IMR-90 (cell line): ENCODE measurements around the gene PHLDA2. TPM values are rescaled to one million over a fixed set of nuclear protein-coding genes. Genes with fewer than 3 reads are reported as not detected.
A peak's percentile ranks its signal among the peaks of the same experiment; 100 is the strongest.

ENCODE experiments used
- ATAC-seq: fragments of 200-7000 bp; cut with Tn5 transposase; 2 replicates; pipeline ENCODE4 v1.9.1; 2020; ENCODE audit warnings: low read depth, mild to moderate bottlenecking, moderate library complexity
- BruUV-seq: library from RNA; stranded (reverse); fragments of 400-500 nt; replicated peaks from 2 replicates; lab custom pipeline; 2021; lab: Mats Ljungman, UMichigan
- CTCF ChIA-PET: fragments of 300-600 bp; formaldehyde crosslinking; extraction: SDS; loops from one replicate; lab custom pipeline; 2021; ENCODE audit warnings: antibody characterized with exemption; lab: Yijun Ruan, JAX
- POLR2A ChIA-PET: fragments of 300-600 bp; sonication (Branson Sonifier 250); formaldehyde crosslinking; loops from one replicate; lab custom pipeline; 2022; ENCODE audit warnings: antibody characterized with exemption; ENCODE audit not compliant: unreplicated experiment; lab: Charles Lee
- DNase-seq: peaks from one replicate; pipeline ENCODE4 v3.0.0; 2013
- H2AFZ ChIP-seq: replicated peaks from 2 replicates; pipeline ENCODE3; 2013; ENCODE audit warnings: low read length, mild to moderate bottlenecking; ENCODE audit not compliant: poor library complexity
- H2AK5ac ChIP-seq: 2 replicates; pipeline ENCODE4 v1.6.1; 2013; ENCODE audit warnings: low read depth, low read length, inconsistent platforms
- H2AK9ac ChIP-seq: replicated peaks from 2 replicates; pipeline ENCODE3; 2013; ENCODE audit warnings: mild to moderate bottlenecking, low read depth, low read length, moderate library complexity; ENCODE audit not compliant: poor library complexity
- H2BK120ac ChIP-seq: 2 replicates; pipeline ENCODE4 v1.6.1; 2013; ENCODE audit warnings: low read depth, low read length, inconsistent platforms
- H2BK15ac ChIP-seq: 3 replicates; pipeline ENCODE4 v1.6.1; 2013; ENCODE audit warnings: low read depth, low read length, inconsistent platforms
- H2BK20ac ChIP-seq: 2 replicates; pipeline ENCODE4 v1.6.1; 2013; ENCODE audit warnings: low read depth, mild to moderate bottlenecking, inconsistent platforms, low read length, moderate library complexity
- H2BK5ac ChIP-seq: 2 replicates; pipeline ENCODE4 v1.6.1; 2013; ENCODE audit warnings: mild to moderate bottlenecking, low read depth, low read length, inconsistent platforms; ENCODE audit not compliant: poor library complexity, severe bottlenecking
- H3K14ac ChIP-seq: replicated peaks from 2 replicates; pipeline ENCODE4 v1.6.1; 2013; ENCODE audit warnings: low read depth, low read length, inconsistent platforms
- H3K18ac ChIP-seq: 2 replicates; pipeline ENCODE4 v1.6.1; 2013; ENCODE audit warnings: low read depth, low read length, control low read depth
- H3K23ac ChIP-seq: 2 replicates; pipeline ENCODE4 v1.6.1; 2013; ENCODE audit warnings: low read depth, low read length, inconsistent platforms
- H3K27ac ChIP-seq: 2 replicates; pipeline ENCODE4 v1.5.1; 2013; ENCODE audit warnings: mild to moderate bottlenecking, control low read depth, low read length; ENCODE audit not compliant: insufficient read depth
- H3K27me3 ChIP-seq: 2 replicates; pipeline ENCODE4 v1.6.1; 2013; ENCODE audit warnings: low read length; ENCODE audit not compliant: control insufficient read depth, insufficient read depth
- H3K36me3 ChIP-seq: 2 replicates; pipeline ENCODE4 v1.6.1; 2013; ENCODE audit warnings: low read length, mixed read lengths; ENCODE audit not compliant: control insufficient read depth, insufficient read depth
- H3K4ac ChIP-seq: 2 replicates; pipeline ENCODE4 v1.6.1; 2013; ENCODE audit warnings: low read depth, low read length, inconsistent platforms
- H3K4me1 ChIP-seq: 2 replicates; pipeline ENCODE4 v1.6.1; 2013; ENCODE audit warnings: low read length, mixed read lengths; ENCODE audit not compliant: control insufficient read depth, insufficient read depth
- H3K4me2 ChIP-seq: 2 replicates; pipeline ENCODE4 v1.6.1; 2013; ENCODE audit warnings: low read depth, mild to moderate bottlenecking, control low read depth, low read length, moderate library complexity
- H3K4me3 ChIP-seq: 2 replicates; pipeline ENCODE4 v1.5.1; 2013; ENCODE audit warnings: low read depth, mild to moderate bottlenecking, control low read depth, low read length, moderate library complexity; ENCODE audit not compliant: insufficient read depth
- H3K56ac ChIP-seq: 2 replicates; pipeline ENCODE4 v1.6.1; 2013; ENCODE audit warnings: low read length, inconsistent platforms; ENCODE audit not compliant: insufficient read depth; ENCODE audit errors: extremely low read depth
- H3K79me1 ChIP-seq, 2 experiments: 2 replicates each; pipeline ENCODE4 v1.6.1; 2013; ENCODE audit warnings: low read length in 2 of 2, inconsistent platforms in 1 of 2, low read depth in 1 of 2
- H3K9ac ChIP-seq: 2 replicates; pipeline ENCODE4 v1.6.1; 2013; ENCODE audit warnings: low read depth, low read length, control low read depth
- H3K9me1 ChIP-seq: 2 replicates; pipeline ENCODE4 v1.6.1; 2013; ENCODE audit warnings: low read length, inconsistent platforms; ENCODE audit not compliant: insufficient read depth
- H3K9me3 ChIP-seq: 2 replicates; pipeline ENCODE4 v1.6.1; 2013; ENCODE audit warnings: low read length; ENCODE audit not compliant: control insufficient read depth, insufficient read depth
- H4K20me1 ChIP-seq: 2 replicates; pipeline ENCODE4 v1.6.1; 2013; ENCODE audit warnings: low read length, inconsistent platforms; ENCODE audit not compliant: insufficient read depth
- H4K5ac ChIP-seq: 2 replicates; pipeline ENCODE4 v1.6.1; 2013; ENCODE audit warnings: mild to moderate bottlenecking, low read depth, low read length, control low read depth
- H4K8ac ChIP-seq, 2 experiments: 2 replicates each; pipeline ENCODE4 v1.6.1; 2013; ENCODE audit warnings: low read depth in 2 of 2, low read length in 2 of 2, control low read depth in 1 of 2, inconsistent platforms in 1 of 2
- H4K91ac ChIP-seq: 2 replicates; pipeline ENCODE4 v1.6.1; 2013; ENCODE audit warnings: low read depth, low read length, inconsistent platforms; ENCODE audit not compliant: insufficient read depth
- BHLHE40 ChIP-seq: fragments of 150-350 bp; IDR thresholded peaks from 2 replicates; pipeline ENCODE4 v1.6.1; 2016; ENCODE audit warnings: mild to moderate bottlenecking, low read depth, low read length
- CEBPB ChIP-seq: IDR thresholded peaks from 2 replicates; pipeline ENCODE4 v1.6.1; 2012; ENCODE audit warnings: low read depth, low read length, improper control_type of control experiment
- CHD1 ChIP-seq: IDR thresholded peaks from 2 replicates; pipeline ENCODE4 v1.6.1; 2012; ENCODE audit warnings: low read depth, low read length, improper control_type of control experiment
- CTCF ChIP-seq: conservative IDR thresholded peaks from 2 replicates; pipeline ENCODE4 v1.5.1; 2012; ENCODE audit warnings: mild to moderate bottlenecking, low read depth, low read length, improper control_type of control experiment
- FOS ChIP-seq: fragments of 150-350 bp; IDR thresholded peaks from 2 replicates; pipeline ENCODE4 v1.6.1; 2016; ENCODE audit warnings: low read depth, low read length
- MAFK ChIP-seq: IDR thresholded peaks from 2 replicates; pipeline ENCODE4 v1.6.1; 2012; ENCODE audit warnings: low read depth, low read length, improper control_type of control experiment
- MAZ ChIP-seq: IDR thresholded peaks from 2 replicates; pipeline ENCODE4 v1.6.1; 2012; ENCODE audit warnings: low read depth, mild to moderate bottlenecking, low read length, improper control_type of control experiment, moderate library complexity, borderline replicate concordance
- MXI1 ChIP-seq: IDR thresholded peaks from 2 replicates; pipeline ENCODE4 v1.6.1; 2012; ENCODE audit warnings: low read depth, mild to moderate bottlenecking, low read length, moderate library complexity, borderline replicate concordance
- NFE2L2 ChIP-seq: fragments of 150-350 bp; IDR thresholded peaks from 2 replicates; pipeline ENCODE4 v1.6.1; 2016; ENCODE audit warnings: low read depth, mild to moderate bottlenecking, low read length
- RAD21 ChIP-seq: IDR thresholded peaks from 2 replicates; pipeline ENCODE4 v1.6.1; 2012; ENCODE audit warnings: low read length, improper control_type of control experiment
- RFX5 ChIP-seq: IDR thresholded peaks from 2 replicates; pipeline ENCODE4 v1.8.0; 2012; ENCODE audit warnings: low read depth, mild to moderate bottlenecking, low read length, moderate library complexity
- SMC3 ChIP-seq: fragments of 150-350 bp; IDR thresholded peaks from 2 replicates; pipeline ENCODE4 v1.6.1; 2016; ENCODE audit warnings: low read depth, mild to moderate bottlenecking, antibody characterized with exemption, low read length, moderate library complexity
- USF2 ChIP-seq: fragments of 150-350 bp; IDR thresholded peaks from 2 replicates; pipeline ENCODE4 v1.6.1; 2017; ENCODE audit warnings: mild to moderate bottlenecking, antibody characterized with exemption, low read length, low read depth
- WGBS, 2 experiments: methylation state at CpG; one replicate each; pipeline versions ENCODE4 v1.1.5 to v1.1.7; 2013; ENCODE audit warnings: missing lambda C conversion rate in 2 of 2; ENCODE audit not compliant: insufficient read length in 1 of 2; ENCODE audit errors: extremely low coverage in 2 of 2; 5-methylcytosine and 5-hydroxymethylcytosine counted together
- dilution Hi-C: fragments of 300-500 bp; cut with HindIII; formaldehyde crosslinking; loops from one replicate; pipeline ENCODE4 v1.14.3; 2018; ENCODE audit warnings: low sequenced_read_pairs; ENCODE audit not compliant: unreplicated experiment
- in situ Hi-C: fragments of 300-500 bp; cut with MboI; formaldehyde crosslinking; loops from 3 replicates; pipeline ENCODE4 v1.14.3; 2019; ENCODE audit warnings: low sequenced_read_pairs, inconsistent platforms, mixed read lengths
- intact Hi-C: fragments of 100-400 bp; cut with micrococcal nuclease; formaldehyde crosslinking; loops from 2 replicates; pipeline ENCODE4 v1.10.0; 2022
- polyA plus RNA-seq, 3 experiments: library from polyadenylated mRNA; depleted of rRNA; stranded (reverse); fragments of >200 nt; gene quantifications; 2 replicates each; pipeline ENCODE4 v1.2.3, GENCODE V29; 2012; ENCODE audit warnings: low replicate concordance in 1 of 3
- total RNA-seq: library from RNA; depleted of rRNA; stranded (reverse); fragments of >200 nt; gene quantifications from 2 replicates; pipeline ENCODE4 v1.2.3, GENCODE V29; 2012

The PHLDA2 gene
- total and polyA plus RNA-seq, 2 of the 4 experiments (the other 2 are of a cell fraction): 3.8 to 89.0 TPM

GRCh38 chr11:2931771-2932738, 2.8 kb upstream of the PHLDA2 start:
- no TSS peak for BruUV-seq
- H2BK120ac ChIP-seq: no peak overlapping the region
- peaks cover 7% of the 10 kb centered on the region for H3K9me1 ChIP-seq
- H4K20me1 ChIP-seq: peaks cover 15% of the 10 kb centered on the region
- no peaks in the 10 kb centered on the region for H3K9me3 ChIP-seq
- H3K4me2 ChIP-seq: no peak overlapping the region
- no peak overlapping the region for H3K9ac ChIP-seq
- dilution Hi-C loops: no loop called here
- no peaks in the 10 kb centered on the region for H3K36me3 ChIP-seq
- H2BK15ac ChIP-seq: no peak overlapping the region; the same call in 2 of the 3 replicates
- H2AK9ac ChIP-seq: peak overlapping the region; percentile 80
- H3K18ac ChIP-seq: no peak overlapping the region
- DNase-seq (no peak), ATAC-seq (no peak)
- H3K27me3 ChIP-seq: no peaks in the 10 kb centered on the region
- H4K5ac ChIP-seq: no peak overlapping the region
- peaks cover 16% of the 10 kb centered on the region for H3K4me1 ChIP-seq
- H3K79me1 ChIP-seq: peaks cover 3 to 19% of the 10 kb centered on the region in 2 experiments; a peak in 3 of 4 replicates
- H4K8ac ChIP-seq: no peak overlapping the region
- H3K27ac ChIP-seq: no peak overlapping the region
- 0 out of 2 replicates have a peak overlapping the region, but pooled peaks have one; percentile 20 for H2BK20ac ChIP-seq
- peak overlapping the region; percentile 36 for H2AFZ ChIP-seq
- no peak overlapping the region for H3K56ac ChIP-seq
- CTCF ChIA-PET: interaction anchor here (1.2 kb wide), 1 partner anchor 88 kb away, joined by 3 read pairs; no protein-coding TSS in a partner anchor
- in situ Hi-C loops: no loop called here
- no peak overlapping the region for H3K4me3 ChIP-seq
- H3K23ac ChIP-seq: no peak overlapping the region
- no peak overlapping the region for H4K91ac ChIP-seq
- H2BK5ac ChIP-seq: no peak overlapping the region
- intact Hi-C loops: no loop called here
- peak overlapping the region; percentile 46; the same call in 1 of the 2 replicates for H2AK5ac ChIP-seq
- POLR2A ChIA-PET: interaction anchor here (0.6 kb wide), 1 partner anchor 31 kb away, joined by 3 read pairs; no protein-coding TSS in a partner anchor
- 40% methylated on average over 1 of the region's 13 CpGs; no CpG with 5 or more reads in 1 of the 2 experiments for WGBS, 2 experiments
- no peak overlapping the region; the same call in 1 of the 2 replicates for H3K4ac ChIP-seq
- H3K14ac ChIP-seq: no peak overlapping the region
- TF ChIP-seq USF2 (no peak), SMC3 (no peak), MAFK (no peak), CTCF (no peak), CHD1 (no peak), MAZ (no peak), NFE2L2 (no peak), CEBPB (no peak), MXI1 (no peak), RFX5 (no peak), FOS (no peak), RAD21 (no peak), BHLHE40 (no peak)
